HG03521 (cell line): Measurements from ENCODE around the gene KRT74.

Experiments
- ATAC-seq: cut with Tn5 transposase; IDR thresholded peaks from one replicate; pipeline ENCODE4 v1.9.1; 2021; ENCODE audit warnings: mild to moderate bottlenecking, moderate library complexity; ENCODE audit not compliant: unreplicated experiment

KRT74 gene

GRCh38 chr12:52522346-52523011 is 51.2 kb downstream of the KRT74 start:
- ATAC-seq, result no peak

- no peak for ATAC-seq
These were observed 51.9 kb downstream of the KRT74 start for GRCh38 chr12:52521568-52522266.

- ATAC-seq, result no peak
These were observed 52.5 kb downstream of the KRT74 start for GRCh38 chr12:52521175-52521567.

DNA sequence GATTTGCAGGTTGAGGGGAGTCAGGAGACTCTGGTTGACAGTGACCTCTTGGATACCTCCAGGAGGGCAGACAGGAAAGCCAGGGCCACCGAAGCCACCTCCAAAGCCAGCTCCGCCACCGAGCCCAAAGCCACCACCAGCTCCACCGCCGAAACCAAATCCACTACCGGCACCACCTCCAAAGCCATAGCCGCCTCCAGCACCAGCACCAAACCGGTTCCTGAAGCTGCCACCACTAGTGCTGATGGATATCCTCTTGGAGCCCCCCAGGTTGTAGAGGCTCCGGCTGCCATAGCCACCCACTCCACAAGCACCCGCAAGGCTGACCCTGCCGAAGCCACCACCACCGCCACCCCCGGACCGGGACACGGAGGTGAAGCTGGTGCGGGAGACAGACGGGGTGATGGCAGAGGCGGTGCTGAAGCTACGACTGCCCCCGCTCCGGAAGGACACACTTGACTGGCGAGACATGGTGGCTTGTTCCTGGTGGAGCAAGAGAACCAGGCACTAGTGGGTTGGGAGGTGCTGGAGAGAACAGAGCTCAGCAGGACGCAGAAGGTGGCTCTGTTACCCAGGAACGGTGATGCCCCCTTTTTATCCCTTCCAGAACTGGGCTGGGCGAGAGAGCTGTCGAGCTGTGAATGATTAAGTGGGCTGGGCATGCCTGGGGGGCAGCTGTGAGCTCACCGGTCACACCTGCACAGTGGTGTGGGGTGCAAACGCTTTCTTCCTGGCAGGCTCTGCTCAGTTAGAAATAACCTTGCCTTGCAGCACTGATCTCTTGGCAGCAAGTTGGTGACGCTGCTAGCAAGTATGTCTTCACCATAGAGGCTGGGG is 53.6 kb downstream of the KRT74 start, which contains the start of gene KRT5:
Gene KRT5, minus strand, starts transcription at position 569 of the 837 bp plus-strand sequence. Its CDS starts 98 bp downstream, at position 471.
- ATAC-seq, result no peak

DNA sequence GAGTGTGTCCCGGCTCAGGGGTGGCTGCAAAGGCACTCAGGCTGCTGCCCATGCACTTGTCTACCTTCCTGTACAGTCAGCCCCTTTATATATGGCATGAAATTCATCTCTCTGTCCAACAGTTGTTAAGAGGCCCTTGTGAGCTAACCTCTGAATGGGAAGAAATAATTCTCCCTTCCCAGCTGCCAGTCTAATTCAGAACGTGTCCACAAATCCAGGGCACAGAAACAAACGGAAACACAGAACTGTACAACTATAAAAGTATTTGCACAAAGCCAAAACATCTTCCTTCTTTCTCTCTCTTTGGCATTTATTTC is 54.3 kb downstream of the KRT74 start:
- ATAC-seq, result no peak

DNA sequence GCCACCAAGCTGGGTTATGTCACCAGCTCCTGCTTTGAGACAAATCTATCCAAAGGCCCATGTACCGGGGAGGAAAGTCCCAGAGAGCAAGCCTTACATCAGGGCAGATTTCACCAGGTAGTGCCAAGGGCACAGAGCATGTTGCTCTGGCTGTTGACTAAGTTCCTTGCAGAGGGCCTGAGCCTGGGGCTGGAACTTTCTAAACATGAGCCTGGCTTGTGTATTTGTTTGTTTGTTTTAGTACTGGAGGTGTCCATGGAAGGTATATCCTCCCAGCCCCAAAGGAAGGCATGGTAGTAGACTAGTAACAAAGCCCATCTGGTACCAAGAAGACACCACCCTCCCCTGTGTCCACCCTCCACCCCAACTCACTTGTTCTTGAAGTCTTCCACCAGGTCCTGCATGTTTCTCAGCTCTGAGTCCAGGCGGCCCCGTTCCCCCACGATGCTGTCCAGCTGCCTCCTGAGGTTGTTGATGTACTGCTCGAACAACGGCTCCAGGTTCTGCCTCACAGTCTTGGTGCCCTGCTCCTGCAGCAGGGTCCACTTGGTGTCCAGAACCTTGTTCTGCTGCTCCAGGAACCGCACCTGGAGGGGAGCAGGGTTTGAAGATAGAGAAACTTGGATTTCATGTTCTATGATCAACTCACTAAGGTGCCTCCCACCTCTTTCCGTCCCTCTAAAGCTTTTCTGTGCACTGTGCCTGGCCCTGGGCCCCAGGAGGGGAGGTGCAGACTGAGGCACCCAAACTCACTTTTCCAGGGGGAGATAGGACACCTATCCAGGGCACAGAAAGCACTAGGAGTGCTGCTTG is 54.9 kb downstream of the KRT74 start:
- no peak for ATAC-seq

GRCh38 chr12:52517888-52518287 is 55.8 kb downstream of the KRT74 start:
- no peak for ATAC-seq

- ATAC-seq, result no peak
These were observed 56.4 kb downstream of the KRT74 start for GRCh38 chr12:52517005-52517835.

- ATAC-seq, result no peak
These were observed 57.5 kb downstream of the KRT74 start for GRCh38 chr12:52515927-52516831.
